K562 (cell line): Measurements from ENCODE around the gene TEAD3. TPM values are rescaled to one million over a fixed set of nuclear protein-coding genes. Genes with fewer than 3 reads are reported as not detected.
A peak's percentile ranks its signal among the peaks of the same experiment; 100 is the strongest.

Experiments
- BDP1 ChIP-seq: IDR thresholded peaks from 3 replicates; pipeline ENCODE4 v1.6.1; 2011; ENCODE audit not compliant: insufficient read length, insufficient read depth
- CEBPG ChIP-seq, 3 experiments: fragments of 200-800 bp in 1 of 3; sonication (Bioruptor generic) in 1 of 3; sonication (generic) in 1 of 3; formaldehyde crosslinking in 1 of 3; IDR thresholded peaks in 2 of 3; conservative IDR thresholded peaks in 1 of 3; 2 replicates each; pipeline versions ENCODE4 v1.6.1 to v1.8.0; 2016 to 2022; ENCODE audit warnings: missing compliant biosample characterization in 2 of 3, missing genetic modification characterization in 2 of 3, mild to moderate bottlenecking in 1 of 3, missing genetic modification reagents in 1 of 3
- COPS2 ChIP-seq: fragments of 450-650 bp; conservative IDR thresholded peaks from 2 replicates; pipeline ENCODE4 v1.6.1; 2016; ENCODE audit warnings: mild to moderate bottlenecking, moderate library complexity
- EHMT2 ChIP-seq: fragments of 450-650 bp; IDR thresholded peaks from 2 replicates; pipeline ENCODE4 v1.6.1; 2018; ENCODE audit warnings: antibody characterized with exemption
- NR1H2 ChIP-seq: sonication (generic); formaldehyde crosslinking; IDR thresholded peaks from 2 replicates; pipeline ENCODE4 v1.4.0; 2020; ENCODE audit warnings: mild to moderate bottlenecking, missing genetic modification reagents
- POLR2AphosphoS5 ChIP-seq: IDR thresholded peaks from 2 replicates; pipeline ENCODE4 v1.6.1; 2011; ENCODE audit warnings: mild to moderate bottlenecking, low read depth, low read length, moderate library complexity; ENCODE audit not compliant: control insufficient read depth, insufficient read depth
- PTTG1 ChIP-seq: fragments of 450-650 bp; IDR thresholded peaks from 2 replicates; pipeline ENCODE4 v1.6.1; 2016; ENCODE audit warnings: low read depth, mild to moderate bottlenecking, missing genetic modification characterization, missing compliant biosample characterization
- SREBF1 ChIP-seq: fragments of 150-350 bp; IDR thresholded peaks from 2 replicates; pipeline ENCODE4 v1.6.1; 2014; ENCODE audit warnings: antibody characterized with exemption, low read depth, low read length, borderline replicate concordance
- TEAD4 ChIP-seq, 2 experiments: sonication (generic) in 1 of 2; formaldehyde crosslinking in 1 of 2; IDR thresholded peaks; 2 replicates each; pipeline versions ENCODE4 v1.6.1 to v1.8.0; 2012 to 2022; ENCODE audit warnings: borderline replicate concordance in 1 of 2, inconsistent platforms in 1 of 2, low read length in 1 of 2, mild to moderate bottlenecking in 1 of 2, missing genetic modification reagents in 1 of 2
- ZBTB2 ChIP-seq: fragments of 450-650 bp; IDR thresholded peaks from 2 replicates; pipeline ENCODE4 v1.6.1; 2016; ENCODE audit warnings: antibody characterized with exemption
- ZNF431 ChIP-seq: sonication (generic); formaldehyde crosslinking; IDR thresholded peaks from 2 replicates; pipeline ENCODE4 v1.8.0; 2022; ENCODE audit warnings: mild to moderate bottlenecking, missing genetic modification reagents
- polyA plus RNA-seq, 8 experiments: library from polyadenylated mRNA; depleted of rRNA in 4 of 8; stranded (reverse) in 5 of 8; unstranded in 3 of 8; fragments of >200 nt; fragmentation: Nextera tagmentation in 2 of 8; fragmentation: Illumina TruSeq in 1 of 8; extraction: Ambion mirVana in 2 of 8; extraction: Trizol in 1 of 8; gene quantifications; 2 replicates each; pipeline versions ENCODE4 v1.2.1 to v1.2.3, GENCODE V29; 2011 to 2014; ENCODE audit warnings: inconsistent platforms in 1 of 8, missing spikeins in 1 of 8
- total RNA-seq, 7 experiments: library from RNA; depleted of rRNA in 6 of 7; stranded (reverse); fragments of >200 nt in 6 of 7; fragmentation: Illumina TruSeq in 2 of 7; extraction: Trizol in 2 of 7; gene quantifications; 2 replicates each; pipeline versions ENCODE4 v1.2.1 to v1.2.3, GENCODE V29; 2011 to 2021; ENCODE audit warnings: low replicate concordance in 1 of 7
- TF ChIP-seq, protein P1 (sequence below): fragments of 250-450 bp; sonication (Bioruptor Pico); IDR thresholded peaks from 2 replicates; pipeline ENCODE4 v1.8.0; 2022; ENCODE audit warnings: inconsistent platforms, mild to moderate bottlenecking, moderate library complexity, borderline replicate concordance
- TF ChIP-seq, protein P2 (sequence below): sonication (generic); formaldehyde crosslinking; IDR thresholded peaks from 2 replicates; pipeline ENCODE4 v1.8.0; 2023; ENCODE audit warnings: mild to moderate bottlenecking, missing genetic modification reagents
- TF ChIP-seq, protein P3 (sequence below): fragments of 450-650 bp; conservative IDR thresholded peaks from 2 replicates; pipeline ENCODE4 v1.6.1; 2016; ENCODE audit warnings: missing genetic modification characterization, low read depth, mild to moderate bottlenecking, missing compliant biosample characterization, moderate library complexity

Gene TEAD3
- total and polyA plus RNA-seq, 9 of the 15 experiments (the other 6 are each of a cell fraction or from before 2014, with no cell fraction given): 0.63 to 13.2 (median 3.3) TPM

GRCh38 chr6:35497571-35498421 is 917 bp upstream of the TEAD3 start (continued):
- TF ChIP-seq ZBTB2: no peak
- TF ChIP-seq TEAD4 (IDR thresholded peaks at IDR 0.05; ENCODE audit: low read length): no peak
- peak; percentile 96 for TF ChIP-seq TEAD4 (CRISPR knock-in tag; IDR thresholded peaks at IDR 0.05; ENCODE audit: borderline replicate concordance)
- no peak for TF ChIP-seq PTTG1
- TF ChIP-seq POLR2AphosphoS5: no peak
- TF ChIP-seq COPS2: no peak
- TF ChIP-seq, protein P1, sequence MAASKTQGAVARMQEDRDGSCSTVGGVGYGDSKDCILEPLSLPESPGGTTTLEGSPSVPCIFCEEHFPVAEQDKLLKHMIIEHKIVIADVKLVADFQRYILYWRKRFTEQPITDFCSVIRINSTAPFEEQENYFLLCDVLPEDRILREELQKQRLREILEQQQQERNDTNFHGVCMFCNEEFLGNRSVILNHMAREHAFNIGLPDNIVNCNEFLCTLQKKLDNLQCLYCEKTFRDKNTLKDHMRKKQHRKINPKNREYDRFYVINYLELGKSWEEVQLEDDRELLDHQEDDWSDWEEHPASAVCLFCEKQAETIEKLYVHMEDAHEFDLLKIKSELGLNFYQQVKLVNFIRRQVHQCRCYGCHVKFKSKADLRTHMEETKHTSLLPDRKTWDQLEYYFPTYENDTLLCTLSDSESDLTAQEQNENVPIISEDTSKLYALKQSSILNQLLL: no peak
- TF ChIP-seq, protein P2, sequence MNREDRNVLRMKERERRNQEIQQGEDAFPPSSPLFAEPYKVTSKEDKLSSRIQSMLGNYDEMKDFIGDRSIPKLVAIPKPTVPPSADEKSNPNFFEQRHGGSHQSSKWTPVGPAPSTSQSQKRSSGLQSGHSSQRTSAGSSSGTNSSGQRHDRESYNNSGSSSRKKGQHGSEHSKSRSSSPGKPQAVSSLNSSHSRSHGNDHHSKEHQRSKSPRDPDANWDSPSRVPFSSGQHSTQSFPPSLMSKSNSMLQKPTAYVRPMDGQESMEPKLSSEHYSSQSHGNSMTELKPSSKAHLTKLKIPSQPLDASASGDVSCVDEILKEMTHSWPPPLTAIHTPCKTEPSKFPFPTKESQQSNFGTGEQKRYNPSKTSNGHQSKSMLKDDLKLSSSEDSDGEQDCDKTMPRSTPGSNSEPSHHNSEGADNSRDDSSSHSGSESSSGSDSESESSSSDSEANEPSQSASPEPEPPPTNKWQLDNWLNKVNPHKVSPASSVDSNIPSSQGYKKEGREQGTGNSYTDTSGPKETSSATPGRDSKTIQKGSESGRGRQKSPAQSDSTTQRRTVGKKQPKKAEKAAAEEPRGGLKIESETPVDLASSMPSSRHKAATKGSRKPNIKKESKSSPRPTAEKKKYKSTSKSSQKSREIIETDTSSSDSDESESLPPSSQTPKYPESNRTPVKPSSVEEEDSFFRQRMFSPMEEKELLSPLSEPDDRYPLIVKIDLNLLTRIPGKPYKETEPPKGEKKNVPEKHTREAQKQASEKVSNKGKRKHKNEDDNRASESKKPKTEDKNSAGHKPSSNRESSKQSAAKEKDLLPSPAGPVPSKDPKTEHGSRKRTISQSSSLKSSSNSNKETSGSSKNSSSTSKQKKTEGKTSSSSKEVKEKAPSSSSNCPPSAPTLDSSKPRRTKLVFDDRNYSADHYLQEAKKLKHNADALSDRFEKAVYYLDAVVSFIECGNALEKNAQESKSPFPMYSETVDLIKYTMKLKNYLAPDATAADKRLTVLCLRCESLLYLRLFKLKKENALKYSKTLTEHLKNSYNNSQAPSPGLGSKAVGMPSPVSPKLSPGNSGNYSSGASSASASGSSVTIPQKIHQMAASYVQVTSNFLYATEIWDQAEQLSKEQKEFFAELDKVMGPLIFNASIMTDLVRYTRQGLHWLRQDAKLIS: peak; percentile 97
- no peak; the same call in 1 of the 2 replicates for TF ChIP-seq NR1H2 (CRISPR knock-in tag)
- TF ChIP-seq, protein P3, sequence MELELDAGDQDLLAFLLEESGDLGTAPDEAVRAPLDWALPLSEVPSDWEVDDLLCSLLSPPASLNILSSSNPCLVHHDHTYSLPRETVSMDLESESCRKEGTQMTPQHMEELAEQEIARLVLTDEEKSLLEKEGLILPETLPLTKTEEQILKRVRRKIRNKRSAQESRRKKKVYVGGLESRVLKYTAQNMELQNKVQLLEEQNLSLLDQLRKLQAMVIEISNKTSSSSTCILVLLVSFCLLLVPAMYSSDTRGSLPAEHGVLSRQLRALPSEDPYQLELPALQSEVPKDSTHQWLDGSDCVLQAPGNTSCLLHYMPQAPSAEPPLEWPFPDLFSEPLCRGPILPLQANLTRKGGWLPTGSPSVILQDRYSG (tag): no peak
- TF ChIP-seq SREBF1: no peak
- TF ChIP-seq CEBPG (CRISPR knock-in tag; IDR thresholded peaks at IDR 0.05): peak; percentile 61; the same call in 1 of the 2 replicates
- no peak for TF ChIP-seq CEBPG (tag; conservative IDR thresholded peaks at IDR 0.05 in 1 of 2, IDR thresholded peaks at IDR 0.05 in 1 of 2)
- no peak for TF ChIP-seq EHMT2
- peak; percentile 80 for TF ChIP-seq ZNF431 (CRISPR knock-in tag)
- TF ChIP-seq BDP1: no peak
